Neural cell (in vitro differentiated cells): Measurements from ENCODE around the gene FA2H. TPM values are rescaled to one million over a fixed set of nuclear protein-coding genes. Genes with fewer than 3 reads are reported as not detected.

Experiments
- H2AFZ ChIP-seq: fragments of 200-600, 300-800 bp; sonication (generic), shearing (Covaris generic); 2 replicates; pipeline ENCODE4 v1.6.0; 2014; ENCODE audit warnings: low read depth, mild to moderate bottlenecking, antibody characterized with exemption, low read length, moderate library complexity
- H3F3A ChIP-seq: fragments of 200-600 bp; shearing (Covaris generic); 2 replicates; pipeline ENCODE4 v1.6.1; 2016; ENCODE audit warnings: mild to moderate bottlenecking, moderate library complexity, mixed read lengths, antibody characterized with exemption, low read length; ENCODE audit not compliant: insufficient read depth, poor library complexity, severe bottlenecking
- H3K27ac ChIP-seq: fragments of 200-600, 300-800 bp; sonication (generic), shearing (Covaris generic); 2 replicates; pipeline ENCODE4 v1.5.1; 2014; ENCODE audit warnings: mild to moderate bottlenecking, low read length, moderate library complexity
- H3K27me3 ChIP-seq: fragments of 300-800, 200-600 bp; sonication (generic), shearing (Covaris generic); 2 replicates; pipeline ENCODE4 v1.6.0; 2014; ENCODE audit warnings: mild to moderate bottlenecking, low read depth, low read length, moderate library complexity; ENCODE audit not compliant: insufficient read depth
- H3K36me3 ChIP-seq: fragments of 300-800, 200-600 bp; sonication (generic), shearing (Covaris generic); 2 replicates; pipeline ENCODE4 v1.5.1; 2014; ENCODE audit warnings: mild to moderate bottlenecking, antibody characterized with exemption, low read length, moderate library complexity; ENCODE audit not compliant: insufficient read depth
- H3K4me2 ChIP-seq: fragments of 300-800, 200-600 bp; sonication (generic), shearing (Covaris generic); 2 replicates; pipeline ENCODE4 v1.6.0; 2014; ENCODE audit warnings: mild to moderate bottlenecking, low read length
- H3K4me3 ChIP-seq: fragments of 300-800, 200-600 bp; sonication (generic), shearing (Covaris generic); 2 replicates; pipeline ENCODE4 v1.5.1; 2014; ENCODE audit warnings: mild to moderate bottlenecking, low read length, moderate library complexity
- H3K79me2 ChIP-seq: fragments of 200-600 bp; shearing (Covaris generic); replicated peaks from 2 replicates; pipeline ENCODE4 v1.6.0; 2014; ENCODE audit warnings: mild to moderate bottlenecking, low read length, moderate library complexity; ENCODE audit not compliant: insufficient read depth
- H3K9ac ChIP-seq: fragments of 300-800, 200-600 bp; sonication (generic), shearing (Covaris generic); 2 replicates; pipeline ENCODE4 v1.6.1; 2016; ENCODE audit warnings: mild to moderate bottlenecking, low read length, mixed read lengths
- H3K9me2 ChIP-seq: fragments of 200-600 bp; shearing (Covaris generic); 2 replicates; pipeline ENCODE4 v1.6.1; 2016; ENCODE audit warnings: mild to moderate bottlenecking, low read length, mixed read lengths; ENCODE audit not compliant: insufficient read depth
- H3K9me3 ChIP-seq: fragments of 200-600, 300-800 bp; sonication (generic), shearing (Covaris generic); 2 replicates; pipeline ENCODE4 v1.6.1; 2016; ENCODE audit warnings: mild to moderate bottlenecking, mixed run types, low read length, moderate library complexity, mixed read lengths
- H4K20me1 ChIP-seq: fragments of 200-600 bp; shearing (Covaris generic); 2 replicates; pipeline ENCODE4 v1.6.1; 2016; ENCODE audit warnings: mild to moderate bottlenecking, mixed run types; ENCODE audit not compliant: insufficient read depth
- CTCF ChIP-seq: fragments of 450-650 bp; IDR thresholded peaks from 2 replicates; pipeline ENCODE4 v1.5.1; 2014; ENCODE audit warnings: antibody characterized with exemption, mild to moderate bottlenecking, moderate library complexity; ENCODE audit not compliant: poor library complexity, severe bottlenecking
- EP300 ChIP-seq: fragments of 450-650 bp; conservative IDR thresholded peaks from 2 replicates; pipeline ENCODE4 v1.6.1; 2014; ENCODE audit warnings: antibody characterized with exemption, mild to moderate bottlenecking, moderate library complexity; ENCODE audit not compliant: poor library complexity, severe bottlenecking
- EZH2 ChIP-seq: fragments of 200-600, 300-800 bp; shearing (Covaris generic), sonication (generic); IDR thresholded peaks from 2 replicates; pipeline ENCODE4 v1.6.1; 2014; ENCODE audit warnings: antibody characterized with exemption, low read length, borderline replicate concordance, mild to moderate bottlenecking; ENCODE audit not compliant: insufficient read depth, poor library complexity, severe bottlenecking
- MXI1 ChIP-seq: fragments of 450-650 bp; conservative IDR thresholded peaks from 2 replicates; pipeline ENCODE4 v1.6.1; 2014; ENCODE audit warnings: antibody characterized with exemption, mild to moderate bottlenecking; ENCODE audit not compliant: poor library complexity, severe bottlenecking
- RAD21 ChIP-seq: fragments of 450-650 bp; conservative IDR thresholded peaks from 2 replicates; pipeline ENCODE4 v1.6.1; 2014; ENCODE audit warnings: antibody characterized with exemption, mild to moderate bottlenecking, moderate library complexity
- REST ChIP-seq: IDR thresholded peaks from 2 replicates; pipeline ENCODE4 v1.6.1; 2012; ENCODE audit warnings: borderline replicate concordance
- SMC3 ChIP-seq: fragments of 450-650 bp; conservative IDR thresholded peaks from 2 replicates; pipeline ENCODE4 v1.6.1; 2014; ENCODE audit warnings: antibody characterized with exemption, mild to moderate bottlenecking, moderate library complexity; ENCODE audit not compliant: poor library complexity
- polyA plus RNA-seq: library from polyadenylated mRNA; depleted of rRNA; stranded (reverse); fragments of >200 nt; gene quantifications from 2 replicates; pipeline ENCODE4 v1.2.3, GENCODE V29; 2014

The FA2H gene
- polyA plus RNA-seq, 1 donor from 2014 or later, result not detected

- H3K79me2 ChIP-seq, result no peaks in the 10 kb centered on the region
- no peaks in the 10 kb centered on the region for H3K9me3 ChIP-seq
- no peak overlapping the region for H2AFZ ChIP-seq
- no peak overlapping the region for H3K27ac ChIP-seq
- no peaks in the 10 kb centered on the region for H3K9me2 ChIP-seq
- H4K20me1 ChIP-seq, result no peaks in the 10 kb centered on the region
- H3K9ac ChIP-seq, result no peak overlapping the region
- H3K4me3 ChIP-seq, result no peak overlapping the region
- TF ChIP-seq CTCF, result no peak
- no peak for TF ChIP-seq RAD21
- TF ChIP-seq EZH2, result no peak
- TF ChIP-seq EP300, result no peak
- no peak for TF ChIP-seq REST
- H3K4me2 ChIP-seq, result no peak overlapping the region
- no peaks in the 10 kb centered on the region for H3F3A ChIP-seq
- H3K27me3 ChIP-seq, result no peaks in the 10 kb centered on the region
- H3K36me3 ChIP-seq, result no peaks in the 10 kb centered on the region
These were observed 44.6 kb downstream of the FA2H start for GRCh38 chr16:74729783-74730683.

- Histone ChIP-seq H2AFZ (no peak overlapping the region), H4K20me1 (no peaks in the 10 kb centered on the region), H3K36me3 (no peaks in the 10 kb centered on the region), H3K27me3 (no peaks in the 10 kb centered on the region), H3K9ac (no peak overlapping the region), H3K4me3 (no peak overlapping the region), H3F3A (no peaks in the 10 kb centered on the region), H3K9me3 (no peaks in the 10 kb centered on the region), H3K27ac (no peak overlapping the region), H3K79me2 (no peaks in the 10 kb centered on the region), H3K4me2 (no peak overlapping the region), H3K9me2 (no peaks in the 10 kb centered on the region)
- TF ChIP-seq MXI1, result no peak
- no peak for TF ChIP-seq SMC3
- no peak for TF ChIP-seq RAD21
These were observed 46.7 kb downstream of the FA2H start for GRCh38 chr16:74727903-74728302.
